Glutamatergic neuron (in vitro differentiated cells): ENCODE results near the gene RMDN2. TPM values are rescaled to one million over a fixed set of nuclear protein-coding genes. Genes with fewer than 3 reads are reported as not detected.
A peak's percentile ranks its signal among the peaks of the same experiment; 100 is the strongest.
"Not testable (repeated sequence)": the region's sequence is repeated elsewhere in the genome, so short reads cannot be mapped to it uniquely, and the experiment has no call there.

Source experiments
- DNase-seq: peaks from one replicate; pipeline ENCODE4 v3.0.0; 2022
- H3K27ac Mint-ChIP-seq: one replicate; pipeline ENCODE4 v1.8.0; 2020; ENCODE audit warnings: mild to moderate bottlenecking, mixed read lengths, inconsistent platforms; ENCODE audit not compliant: unreplicated experiment
- H3K27me3 Mint-ChIP-seq: one replicate; pipeline ENCODE4 v1.8.0; 2020; ENCODE audit warnings: mild to moderate bottlenecking, moderate library complexity, mixed read lengths, inconsistent platforms; ENCODE audit not compliant: unreplicated experiment
- H3K36me3 Mint-ChIP-seq: one replicate; pipeline ENCODE4 v1.8.0; 2020; ENCODE audit warnings: mild to moderate bottlenecking, mixed read lengths, inconsistent platforms; ENCODE audit not compliant: unreplicated experiment
- H3K4me1 Mint-ChIP-seq: one replicate; pipeline ENCODE4 v1.8.0; 2020; ENCODE audit warnings: mild to moderate bottlenecking, low read depth, mixed read lengths, inconsistent platforms; ENCODE audit not compliant: unreplicated experiment
- H3K4me3 Mint-ChIP-seq: one replicate; pipeline ENCODE4 v1.8.0; 2020; ENCODE audit warnings: mild to moderate bottlenecking, mixed read lengths, inconsistent platforms; ENCODE audit not compliant: unreplicated experiment
- H3K9me3 Mint-ChIP-seq: one replicate; pipeline ENCODE4 v1.8.0; 2020; ENCODE audit warnings: mild to moderate bottlenecking, moderate library complexity, mixed read lengths, inconsistent platforms; ENCODE audit not compliant: unreplicated experiment
- CTCF ChIP-seq: fragments of 200-600 bp; sonication (generic); IDR thresholded peaks from one replicate; pipeline ENCODE4 v1.5.0; 2021; ENCODE audit not compliant: partially characterized antibody, unreplicated experiment
- total RNA-seq: library from RNA; stranded (reverse); fragmentation: NEBNext Ultra II Directional; extraction: Animal tissue kit (Norgen Biotek cat#: 25700); gene quantifications from one replicate; pipeline ENCODE4 v1.2.1, GENCODE V29; 2021; ENCODE audit not compliant: unreplicated experiment

The RMDN2 gene
- total RNA-seq, 1 donor from 2014 or later = 5.5 TPM

- Mint-ChIP-seq H3K9me3 (peaks cover 1% of the 10 kb centered on the region), H3K4me3 (no peak overlapping the region), H3K27ac (no peak overlapping the region), H3K4me1 (no peaks in the 10 kb centered on the region), H3K36me3 (peaks cover 9% of the 10 kb centered on the region), H3K27me3 (no peaks in the 10 kb centered on the region)
- DNase-seq = no peak
- no peak for TF ChIP-seq CTCF
Measured at GRCh38 chr2:37944268-37944667, 19.2 kb downstream of the RMDN2 start.

DNA sequence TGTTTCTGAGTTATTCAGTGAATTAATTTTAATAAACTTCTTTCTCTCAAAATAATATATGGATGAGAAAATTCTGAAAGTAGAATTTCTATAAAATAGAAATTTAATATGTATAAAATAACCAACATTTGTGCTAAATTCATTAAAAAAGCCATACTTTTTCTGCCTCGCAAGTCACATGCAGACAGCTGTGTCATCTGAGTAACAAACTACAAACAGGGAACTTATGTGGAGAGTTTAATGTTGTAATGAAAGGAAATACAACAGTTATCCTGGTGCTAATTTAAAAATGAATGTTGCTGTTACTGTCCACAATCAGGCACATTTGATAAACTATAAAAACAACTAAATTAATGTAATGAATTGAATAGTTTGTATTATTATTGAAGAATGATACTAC is 22.2 kb downstream of the RMDN2 start:
- Mint-ChIP-seq H3K27me3 (no peaks in the 10 kb centered on the region), H3K36me3 (no peaks in the 10 kb centered on the region), H3K4me3 (no peak overlapping the region), H3K9me3 (no peaks in the 10 kb centered on the region), H3K27ac (no peak overlapping the region), H3K4me1 (no peaks in the 10 kb centered on the region)
- DNase-seq = no peak
- no peak for TF ChIP-seq CTCF

DNA sequence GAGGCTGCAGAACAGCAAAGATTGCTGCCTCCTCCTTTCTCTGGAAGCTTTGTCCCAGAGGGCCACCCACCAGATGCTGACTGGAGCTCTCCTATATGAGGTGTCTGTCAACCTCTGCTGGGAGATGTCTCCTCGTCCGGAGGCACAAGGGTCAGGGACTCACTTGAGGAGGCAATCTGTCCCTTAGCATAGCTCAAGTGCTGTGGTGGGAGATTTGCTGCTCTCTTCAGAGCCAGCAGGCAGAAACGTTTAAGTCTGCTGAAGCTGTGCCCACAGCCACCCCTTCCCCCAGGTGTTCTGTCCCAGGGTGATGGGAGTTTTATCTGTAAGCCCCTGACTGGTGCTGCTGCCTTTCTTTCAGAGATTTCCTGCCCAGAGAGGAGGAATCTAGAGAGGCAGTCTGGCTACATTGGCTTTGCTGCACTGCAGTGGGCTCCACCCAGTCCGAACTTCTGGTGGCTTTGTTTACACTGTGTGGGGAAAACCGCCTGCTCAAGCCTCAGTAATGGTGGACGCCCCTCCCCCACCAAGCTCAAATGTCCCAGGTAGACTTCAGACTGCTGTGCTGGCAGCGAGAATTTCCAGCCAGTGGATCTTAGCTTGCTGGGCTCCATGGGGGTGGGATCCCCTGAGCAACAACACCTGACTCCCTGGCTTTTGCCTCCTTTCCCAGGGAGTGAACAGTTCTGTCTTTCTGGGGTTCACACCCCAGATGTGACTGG is 37.1 kb downstream of the RMDN2 start:
- peak overlapping the region; percentile 76 for H3K27ac Mint-ChIP-seq
- H3K4me1 Mint-ChIP-seq, H3K4me3 Mint-ChIP-seq, H3K27me3 Mint-ChIP-seq, H3K9me3 Mint-ChIP-seq: not testable (repeated sequence)
- peak; percentile 23 for DNase-seq
- H3K36me3 Mint-ChIP-seq = peaks cover 46% of the 10 kb centered on the region

DNA sequence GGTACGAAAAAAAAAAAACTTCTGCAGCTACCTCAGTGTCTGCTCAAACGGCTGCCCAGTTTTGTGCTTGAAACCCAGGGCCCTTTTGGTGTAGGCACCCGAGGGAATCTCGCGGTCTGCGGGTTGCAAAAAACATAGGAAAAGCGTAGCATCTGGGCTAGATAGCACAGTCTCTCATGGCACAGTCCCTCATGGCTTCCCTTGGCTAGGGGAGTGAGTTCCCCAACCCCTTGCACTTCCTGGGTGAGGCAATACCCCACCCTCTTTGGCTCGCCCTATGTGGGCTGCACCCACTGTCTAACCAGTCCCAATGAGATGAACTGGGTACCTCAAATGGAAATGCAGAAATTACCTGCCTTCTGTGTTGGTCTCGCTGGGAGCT is 37.6 kb downstream of the RMDN2 start:
- not testable (repeated sequence) for H3K4me1 Mint-ChIP-seq, H3K9me3 Mint-ChIP-seq, DNase-seq, H3K4me3 Mint-ChIP-seq
- peak overlapping the region; percentile 76 for H3K27ac Mint-ChIP-seq
- peaks cover 47% of the 10 kb centered on the region for H3K36me3 Mint-ChIP-seq
- H3K27me3 Mint-ChIP-seq = peaks cover 10% of the 10 kb centered on the region

DNA sequence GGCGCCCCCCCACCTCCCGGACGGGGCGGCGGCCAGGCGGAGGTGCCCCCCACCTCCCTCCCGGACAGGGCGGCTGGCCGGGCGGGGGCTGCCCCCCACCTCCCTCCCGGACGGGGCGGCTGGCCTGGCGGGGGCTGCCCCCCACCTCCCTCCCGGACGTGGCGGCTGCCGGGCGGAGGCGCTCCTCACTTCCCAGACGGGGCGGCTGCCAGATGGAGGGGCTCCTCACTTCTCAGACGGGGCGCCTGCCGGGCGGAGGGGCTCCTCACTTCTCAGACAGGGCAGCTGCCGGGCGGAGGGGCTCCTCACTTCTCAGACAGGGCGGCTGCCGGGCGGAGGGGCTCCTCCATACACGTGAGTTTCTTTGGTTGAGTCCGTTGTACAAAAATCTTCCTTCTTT is 38.8 kb downstream of the RMDN2 start:
- not testable (repeated sequence) for H3K4me1 Mint-ChIP-seq, H3K9me3 Mint-ChIP-seq, H3K4me3 Mint-ChIP-seq
- Mint-ChIP-seq H3K27ac (peak overlapping the region; percentile 86), H3K27me3 (peaks cover 10% of the 10 kb centered on the region), H3K36me3 (peaks cover 42% of the 10 kb centered on the region)
- peak; percentile 18 for DNase-seq

DNA sequence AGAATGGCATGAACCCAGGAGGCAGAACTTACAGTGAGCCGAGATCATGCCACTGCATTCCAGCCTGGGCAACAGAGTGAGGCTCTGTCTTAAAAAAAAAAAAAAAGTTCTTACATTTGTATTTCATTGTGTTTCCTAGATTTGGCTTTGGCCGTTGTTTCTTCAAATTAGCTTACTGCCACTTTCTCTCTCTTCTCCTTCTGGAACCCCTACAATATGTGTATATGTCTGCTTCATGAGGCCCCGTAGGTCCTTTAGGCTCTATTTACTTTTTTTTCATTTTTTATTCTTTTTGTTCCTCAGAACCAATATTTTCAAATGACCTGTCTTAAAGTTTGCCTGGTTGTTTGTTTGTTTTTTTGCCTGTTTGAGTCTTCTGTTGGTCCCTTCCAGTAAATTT is 41.2 kb downstream of the RMDN2 start:
- Mint-ChIP-seq H3K27ac (no peak overlapping the region), H3K4me3 (no peak overlapping the region), H3K9me3 (peaks cover 5% of the 10 kb centered on the region), H3K36me3 (peaks cover 23% of the 10 kb centered on the region), H3K4me1 (no peaks in the 10 kb centered on the region), H3K27me3 (peaks cover 10% of the 10 kb centered on the region)
- no peak for TF ChIP-seq CTCF
- DNase-seq = no peak
